ENCODE data around the gene TOX2. TPM values are rescaled to one million over a fixed set of nuclear protein-coding genes. Genes with fewer than 3 reads are reported as not detected.
A peak's percentile ranks its signal among the peaks of the same experiment; 100 is the strongest.

The TOX2 gene
- total and polyA plus RNA-seq, 2 of the 4 experiments (the other 2 are of a cell fraction) = 1.3 to 17.5 TPM

DNA sequence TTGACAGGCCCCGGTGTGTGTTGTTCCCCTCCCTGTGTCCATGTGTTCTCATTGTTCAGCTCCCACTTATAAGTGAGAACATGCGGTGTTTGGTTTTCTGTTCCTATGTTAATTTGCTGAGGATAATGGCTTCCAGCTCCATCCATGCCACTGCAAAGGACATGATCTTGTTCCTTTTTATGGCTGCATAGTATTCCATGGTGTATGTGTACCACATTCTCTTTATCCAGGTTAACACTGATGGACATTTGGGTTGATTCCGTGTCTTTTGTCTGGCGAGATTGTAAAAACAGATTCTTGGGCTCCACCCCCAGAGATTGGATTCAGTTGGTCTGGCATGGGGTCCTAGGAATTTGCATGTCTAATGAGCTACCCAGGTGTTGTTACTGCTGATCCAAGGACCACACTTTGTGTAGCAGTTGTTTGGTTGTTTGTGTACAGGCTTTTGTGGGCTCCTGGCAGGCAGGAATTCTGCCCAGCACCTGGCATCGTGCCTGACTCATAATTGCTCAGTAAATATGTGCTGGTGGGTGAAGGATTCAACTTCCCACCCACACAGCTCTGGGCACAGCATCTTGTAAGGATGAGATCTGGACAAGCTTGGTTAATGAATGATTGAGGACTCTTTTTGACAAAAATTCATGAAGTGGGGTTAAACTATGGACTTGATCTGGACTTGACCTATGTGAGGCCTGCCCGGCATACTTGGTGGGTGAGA is 5.2 kb downstream of the TOX2 start (continued):
- no peak for TF ChIP-seq NFE2L2 (IDR thresholded peaks at IDR 0.05; ENCODE audit: low read depth, low read length)

GRCh38 chr20:43920797-43921196 is 6.1 kb downstream of the TOX2 start:
- no peak overlapping the region for H3K4ac ChIP-seq (ENCODE audit: low read depth, low read length)
- H3K56ac ChIP-seq (ENCODE audit: extremely low read depth, insufficient read depth, low read length) = no peak overlapping the region
- H2BK15ac ChIP-seq (ENCODE audit: low read depth, low read length) = no peak overlapping the region
- no peaks in the 10 kb centered on the region for H3K36me3 ChIP-seq (ENCODE audit: control insufficient read depth, insufficient read depth, low read length)
- TF ChIP-seq SMC3 (IDR thresholded peaks at IDR 0.05; ENCODE audit: low read depth, low read length) = no peak
- TF ChIP-seq MAZ (IDR thresholded peaks at IDR 0.05; ENCODE audit: borderline replicate concordance, low read depth, low read length) = no peak
- no peak for TF ChIP-seq CEBPB (IDR thresholded peaks at IDR 0.05; ENCODE audit: low read depth, low read length)
- TF ChIP-seq, protein P1, sequence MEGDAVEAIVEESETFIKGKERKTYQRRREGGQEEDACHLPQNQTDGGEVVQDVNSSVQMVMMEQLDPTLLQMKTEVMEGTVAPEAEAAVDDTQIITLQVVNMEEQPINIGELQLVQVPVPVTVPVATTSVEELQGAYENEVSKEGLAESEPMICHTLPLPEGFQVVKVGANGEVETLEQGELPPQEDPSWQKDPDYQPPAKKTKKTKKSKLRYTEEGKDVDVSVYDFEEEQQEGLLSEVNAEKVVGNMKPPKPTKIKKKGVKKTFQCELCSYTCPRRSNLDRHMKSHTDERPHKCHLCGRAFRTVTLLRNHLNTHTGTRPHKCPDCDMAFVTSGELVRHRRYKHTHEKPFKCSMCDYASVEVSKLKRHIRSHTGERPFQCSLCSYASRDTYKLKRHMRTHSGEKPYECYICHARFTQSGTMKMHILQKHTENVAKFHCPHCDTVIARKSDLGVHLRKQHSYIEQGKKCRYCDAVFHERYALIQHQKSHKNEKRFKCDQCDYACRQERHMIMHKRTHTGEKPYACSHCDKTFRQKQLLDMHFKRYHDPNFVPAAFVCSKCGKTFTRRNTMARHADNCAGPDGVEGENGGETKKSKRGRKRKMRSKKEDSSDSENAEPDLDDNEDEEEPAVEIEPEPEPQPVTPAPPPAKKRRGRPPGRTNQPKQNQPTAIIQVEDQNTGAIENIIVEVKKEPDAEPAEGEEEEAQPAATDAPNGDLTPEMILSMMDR (conservative IDR thresholded peaks at IDR 0.05; ENCODE audit: low read depth, low read length) = no peak
- TF ChIP-seq RAD21 (IDR thresholded peaks at IDR 0.05; ENCODE audit: low read length) = no peak
- no peak for TF ChIP-seq RCOR1 (IDR thresholded peaks at IDR 0.05; ENCODE audit: insufficient replicate concordance, low read length)
- TF ChIP-seq RFX5 (IDR thresholded peaks at IDR 0.05; ENCODE audit: low read depth, low read length) = no peak
- TF ChIP-seq POLR2A (IDR thresholded peaks at IDR 0.05; ENCODE audit: low read depth, low read length) = no peak
- no peak for TF ChIP-seq BHLHE40 (IDR thresholded peaks at IDR 0.05; ENCODE audit: low read depth, low read length)
- no peak for TF ChIP-seq MAFK (IDR thresholded peaks at IDR 0.05; ENCODE audit: low read depth, low read length)
- TF ChIP-seq, protein P2, sequence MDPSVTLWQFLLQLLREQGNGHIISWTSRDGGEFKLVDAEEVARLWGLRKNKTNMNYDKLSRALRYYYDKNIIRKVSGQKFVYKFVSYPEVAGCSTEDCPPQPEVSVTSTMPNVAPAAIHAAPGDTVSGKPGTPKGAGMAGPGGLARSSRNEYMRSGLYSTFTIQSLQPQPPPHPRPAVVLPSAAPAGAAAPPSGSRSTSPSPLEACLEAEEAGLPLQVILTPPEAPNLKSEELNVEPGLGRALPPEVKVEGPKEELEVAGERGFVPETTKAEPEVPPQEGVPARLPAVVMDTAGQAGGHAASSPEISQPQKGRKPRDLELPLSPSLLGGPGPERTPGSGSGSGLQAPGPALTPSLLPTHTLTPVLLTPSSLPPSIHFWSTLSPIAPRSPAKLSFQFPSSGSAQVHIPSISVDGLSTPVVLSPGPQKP (IDR thresholded peaks at IDR 0.05; ENCODE audit: borderline replicate concordance, low read depth, low read length) = no peak
- 96% methylated on average over 3 of the region's 4 CpGs; no CpG with 5 or more reads in 1 of the 2 experiments for WGBS, 2 experiments (ENCODE audit: extremely low coverage in 2 of 2, insufficient read length in 1 of 2)
- peak overlapping the region; percentile 37; the same call in 1 of the 2 replicates for H2AK5ac ChIP-seq (ENCODE audit: low read depth, low read length)
- no TSS peak for BruUV-seq (replicated peaks)
- no peak overlapping the region for H2AFZ ChIP-seq (replicated peaks; ENCODE audit: low read length, poor library complexity)
- intact Hi-C loops (cut with micrococcal nuclease) = no loop called here
- no peaks in the 10 kb centered on the region for H3K27me3 ChIP-seq (ENCODE audit: control insufficient read depth, insufficient read depth, low read length)
- CTCF ChIA-PET = interaction anchor here (0.5 to 1.2 kb wide), 2 partner anchors 40 to 74 kb away, joined by 3 read pairs; no protein-coding TSS in a partner anchor
- ATAC-seq (ENCODE audit: low read depth) = no peak
- H3K18ac ChIP-seq (ENCODE audit: low read depth, low read length) = no peak overlapping the region
- H3K9ac ChIP-seq (ENCODE audit: low read depth, low read length) = no peak overlapping the region
- no peak overlapping the region for H2BK120ac ChIP-seq (ENCODE audit: low read depth, low read length)
- H4K5ac ChIP-seq (ENCODE audit: low read depth, low read length) = no peak overlapping the region
- in situ Hi-C loops (cut with MboI; ENCODE audit: low sequenced_read_pairs) = no loop called here
- no peaks in the 10 kb centered on the region for H3K9me3 ChIP-seq (ENCODE audit: control insufficient read depth, insufficient read depth, low read length)
- DNase-seq = no peak
- peaks cover 37% of the 10 kb centered on the region for H3K9me1 ChIP-seq (ENCODE audit: insufficient read depth, low read length)
- H4K20me1 ChIP-seq (ENCODE audit: insufficient read depth, low read length) = peaks cover 80% of the 10 kb centered on the region
- dilution Hi-C loops (cut with HindIII; ENCODE audit: low sequenced_read_pairs, unreplicated experiment) = no loop called here
- H3K4me1 ChIP-seq (ENCODE audit: control insufficient read depth, insufficient read depth, low read length) = peaks cover 13% of the 10 kb centered on the region
- H3K14ac ChIP-seq (replicated peaks; ENCODE audit: low read depth, low read length) = no peak overlapping the region
- H2AK9ac ChIP-seq (replicated peaks; ENCODE audit: low read depth, low read length, poor library complexity) = no peak overlapping the region
- H4K8ac ChIP-seq (ENCODE audit: low read depth in 2 of 2, low read length in 2 of 2) = no peak overlapping the region
- H4K91ac ChIP-seq (ENCODE audit: insufficient read depth, low read depth, low read length) = no peak overlapping the region
- no peak overlapping the region for H3K4me2 ChIP-seq (ENCODE audit: low read depth, low read length)
- H3K27ac ChIP-seq (ENCODE audit: insufficient read depth, low read length) = no peak overlapping the region
- no peak overlapping the region for H2BK5ac ChIP-seq (ENCODE audit: low read depth, low read length, poor library complexity, severe bottlenecking)
- POLR2A ChIA-PET (ENCODE audit: unreplicated experiment) = no interaction called here
- peaks cover 44 to 94% of the 10 kb centered on the region in 2 experiments for H3K79me1 ChIP-seq (ENCODE audit: low read depth in 1 of 2, low read length in 2 of 2)
- H2BK20ac ChIP-seq (ENCODE audit: low read depth, low read length) = no peak overlapping the region
- H3K23ac ChIP-seq (ENCODE audit: low read depth, low read length) = no peak overlapping the region
- H3K4me3 ChIP-seq (ENCODE audit: insufficient read depth, low read depth, low read length) = no peak overlapping the region

Measured in IMR-90 (cell line).